Skeletal muscle cell (primary cell): Measurements from ENCODE around the gene STRN.

Source experiments
- DNase-seq: peaks from one replicate; pipeline ENCODE4 v3.0.0-alpha.2; 2010; ENCODE audit warnings: low read depth
- H3K4me3 ChIP-seq: 2 replicates; pipeline ENCODE4 v1.5.1; 2011; ENCODE audit warnings: low read depth, mild to moderate bottlenecking, control low read depth, low read length, moderate library complexity

STRN gene

GRCh38 chr2:36808386-36809068 is 157.8 kb downstream of the STRN start:
- DNase-seq: no peak
- H3K4me3 ChIP-seq: no peak overlapping the region

- DNase-seq: no peak
- H3K4me3 ChIP-seq: no peak overlapping the region
These were observed 159.0 kb downstream of the STRN start for GRCh38 chr2:36807223-36807886.

- no peak for DNase-seq
- no peak overlapping the region for H3K4me3 ChIP-seq
These were observed 160.6 kb downstream of the STRN start for GRCh38 chr2:36805635-36806224.

GRCh38 chr2:36802952-36803351 is 163.4 kb downstream of the STRN start:
- H3K4me3 ChIP-seq: no peak overlapping the region
- DNase-seq: no peak

GRCh38 chr2:36801088-36801487 is 165.2 kb downstream of the STRN start:
- no peak for DNase-seq
- H3K4me3 ChIP-seq: no peak overlapping the region

- no peak for DNase-seq
- H3K4me3 ChIP-seq: no peak overlapping the region
These were observed 166.0 kb downstream of the STRN start for GRCh38 chr2:36800381-36800780.

GRCh38 chr2:36798724-36799123 is 167.6 kb downstream of the STRN start:
- H3K4me3 ChIP-seq: no peak overlapping the region
- no peak for DNase-seq

- no peak overlapping the region for H3K4me3 ChIP-seq
- no peak for DNase-seq
These were observed 168.8 kb downstream of the STRN start for GRCh38 chr2:36797324-36798070.
